Body of pancreas (tissue), 4 donors: ENCODE results near the gene CDK5RAP2. TPM values are rescaled to one million over a fixed set of nuclear protein-coding genes. Genes with fewer than 3 reads are reported as not detected.
A peak's percentile ranks its signal among the peaks of the same experiment; 100 is the strongest.

Source experiments
- ATAC-seq: fragments of 150-250 bp; one replicate; pipeline ENCODE4 v1.9.1; 2016
- DNase-seq, 4 donors: peaks; one replicate each; pipeline ENCODE4 v3.0.0-alpha.2; 2019
- H3K27ac ChIP-seq, 4 donors: fragments of 200-600 bp; sonication (generic); 1 replicate in 3 of 4; 2 replicates in 1 of 4; pipeline versions ENCODE4 v1.5.1 to v1.6.1; 2016 to 2019; ENCODE audit warnings: mild to moderate bottlenecking in 1 of 4, mixed read lengths in 1 of 4, moderate library complexity in 1 of 4
- H3K27me3 ChIP-seq, 2 donors: fragments of 200-600 bp; sonication (generic); one replicate each; pipeline ENCODE4 v1.6.0; 2016; ENCODE audit warnings: mild to moderate bottlenecking in 1 of 2
- H3K36me3 ChIP-seq, 2 donors: fragments of 200-600 bp; sonication (generic); replicated peaks in 1 of 2; 2 replicates each; pipeline ENCODE4 v1.5.1; 2016; ENCODE audit warnings: low read depth in 2 of 2; ENCODE audit not compliant: insufficient read depth in 1 of 2
- H3K4me1 ChIP-seq: fragments of 200-600 bp; sonication (generic); one replicate; pipeline ENCODE4 v1.6.0; 2016
- H3K4me3 ChIP-seq, 2 donors: fragments of 200-600 bp; sonication (generic); 1 replicate in 1 of 2; 2 replicates in 1 of 2; pipeline ENCODE4 v1.5.1; 2016 to 2019
- H3K9me3 ChIP-seq, 3 donors: fragments of 200-600 bp; sonication (generic); 1 replicate in 2 of 3; 2 replicates in 1 of 3; pipeline ENCODE4 v1.5.1; 2016
- CTCF ChIP-seq, 7 experiments: fragments of 450-650 bp in 4 of 7; fragments of 200-600 bp in 3 of 7; sonication (generic) in 3 of 7; IDR thresholded peaks; one replicate each; pipeline ENCODE4 v1.5.1; 2016 to 2019; ENCODE audit warnings: antibody characterized with exemption in 7 of 7
- POLR2A ChIP-seq, 3 donors: fragments of 450-650 bp; IDR thresholded peaks; one replicate each; pipeline ENCODE4 v1.6.1; 2016; ENCODE audit warnings: antibody characterized with exemption in 3 of 3, mild to moderate bottlenecking in 2 of 3
- WGBS, 2 donors: methylation state at CpG; one replicate each; pipeline ENCODE4 v1.1.5; 2017; 5-methylcytosine and 5-hydroxymethylcytosine counted together
- intact Hi-C: fragments of 100-400 bp; cut with DNase I; formaldehyde crosslinking; loops from one replicate; pipeline ENCODE4 v1.15.1; 2023
- total RNA-seq, 2 donors: library from RNA; depleted of rRNA; stranded (reverse); fragments of >200 nt; gene quantifications; one replicate each; pipeline ENCODE4 v1.1.0, GENCODE V29; 2016

CDK5RAP2 gene
- total RNA-seq, 2 donors from 2014 or later: 21.5 to 45.5 TPM

- ATAC-seq: no peak
- WGBS, 2 donors: 95 to 97% methylated on average over 6 of the region's 6 CpGs
- Histone ChIP-seq H3K9me3 (no peaks in the 10 kb centered on the region), H3K4me1 (peaks cover 32% of the 10 kb centered on the region), H3K36me3 (no peaks in the 10 kb centered on the region), H3K27ac (no peak overlapping the region), H3K4me3 (no peak overlapping the region), H3K27me3 (no peaks in the 10 kb centered on the region)
- no peak for DNase-seq
- TF ChIP-seq CTCF (IDR thresholded peaks at IDR 0.05) (no peak), POLR2A (IDR thresholded peaks at IDR 0.05) (no peak)
- intact Hi-C loops: no loop called here
Measured at GRCh38 chr9:120625222-120625621, 45.3 kb upstream of the CDK5RAP2 start.

- intact Hi-C loops: no loop called here
- peaks cover 27% of the 10 kb centered on the region for H3K4me1 ChIP-seq
- no peaks in the 10 kb centered on the region for H3K9me3 ChIP-seq
- no peak for DNase-seq
- TF ChIP-seq CTCF (IDR thresholded peaks at IDR 0.05): no peak
- TF ChIP-seq POLR2A (IDR thresholded peaks at IDR 0.05): no peak
- ATAC-seq: no peak
- no peaks in the 10 kb centered on the region for H3K36me3 ChIP-seq
- no peaks in the 10 kb centered on the region for H3K27me3 ChIP-seq
- H3K27ac ChIP-seq: no peak overlapping the region
- H3K4me3 ChIP-seq: no peak overlapping the region
Measured at GRCh38 chr9:120622790-120623189, 42.8 kb upstream of the CDK5RAP2 start.

GRCh38 chr9:120621941-120622340 lies 42.0 kb upstream of the CDK5RAP2 start:
- H3K4me1 ChIP-seq: peaks cover 19% of the 10 kb centered on the region
- TF ChIP-seq POLR2A (IDR thresholded peaks at IDR 0.05) (no peak), CTCF (IDR thresholded peaks at IDR 0.05) (no peak)
- no peak for DNase-seq
- whole genome bisulfite sequencing, 2 donors: 96 to 100% methylated on average over 1 of the region's 1 CpG
- H3K27me3 ChIP-seq: no peaks in the 10 kb centered on the region
- intact Hi-C loops: no loop called here
- no peaks in the 10 kb centered on the region for H3K9me3 ChIP-seq
- no peaks in the 10 kb centered on the region for H3K36me3 ChIP-seq
- H3K27ac ChIP-seq: no peak overlapping the region
- H3K4me3 ChIP-seq: no peak overlapping the region
- ATAC-seq: no peak

- Histone ChIP-seq H3K36me3 (no peaks in the 10 kb centered on the region), H3K4me3 (no peak overlapping the region), H3K4me1 (peaks cover 3% of the 10 kb centered on the region), H3K27ac (no peak overlapping the region), H3K9me3 (no peaks in the 10 kb centered on the region), H3K27me3 (no peaks in the 10 kb centered on the region)
- peak; percentile 69 to 79 (median 74) for DNase-seq
- intact Hi-C loops: loop anchor here (10.0 kb wide), 1 partner anchor 105 kb away; no protein-coding TSS in a partner anchor
- no peak for TF ChIP-seq POLR2A (IDR thresholded peaks at IDR 0.05)
- TF ChIP-seq CTCF (IDR thresholded peaks at IDR 0.05): peak; percentile 71 to 89 (median 83)
- WGBS, 2 donors: 32 to 34% methylated on average over 8 of the region's 8 CpGs
- ATAC-seq: peak; percentile 77
Measured at GRCh38 chr9:120619751-120620655, 40.0 kb upstream of the CDK5RAP2 start.
